ENCODE measurements around the gene SLC6A20.

Gene SLC6A20

DNA sequence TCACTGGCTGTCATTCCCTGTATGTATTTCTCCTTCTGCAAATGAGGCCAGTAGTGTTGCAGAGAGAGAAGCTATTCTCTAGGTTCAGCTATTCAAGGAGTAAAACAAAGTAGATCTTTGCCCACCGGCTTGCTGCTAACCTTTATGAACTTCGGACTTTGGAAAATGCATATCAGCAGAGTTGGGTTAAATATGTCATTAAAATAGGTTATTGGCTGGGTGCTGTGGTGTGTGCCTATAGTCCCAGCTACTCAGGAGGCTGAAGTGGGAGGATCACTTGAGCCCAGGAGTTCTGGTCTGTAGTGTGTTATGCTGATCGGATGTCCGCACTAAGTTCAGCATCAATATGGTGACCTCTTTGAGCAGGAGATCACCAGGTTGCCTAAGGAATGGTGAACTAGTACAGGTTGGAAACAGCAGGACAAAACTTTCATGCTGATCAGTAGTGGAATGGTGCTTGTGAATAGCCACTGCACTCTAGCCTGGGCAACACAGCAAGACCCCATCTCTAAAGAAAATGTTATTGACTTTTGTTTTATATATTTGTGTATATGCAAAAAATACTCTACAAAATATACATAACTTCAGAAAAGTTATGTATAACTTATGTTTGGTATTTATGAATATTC lies 53.8 kb downstream of the SLC6A20 start:
- TF ChIP-seq, protein P1, sequence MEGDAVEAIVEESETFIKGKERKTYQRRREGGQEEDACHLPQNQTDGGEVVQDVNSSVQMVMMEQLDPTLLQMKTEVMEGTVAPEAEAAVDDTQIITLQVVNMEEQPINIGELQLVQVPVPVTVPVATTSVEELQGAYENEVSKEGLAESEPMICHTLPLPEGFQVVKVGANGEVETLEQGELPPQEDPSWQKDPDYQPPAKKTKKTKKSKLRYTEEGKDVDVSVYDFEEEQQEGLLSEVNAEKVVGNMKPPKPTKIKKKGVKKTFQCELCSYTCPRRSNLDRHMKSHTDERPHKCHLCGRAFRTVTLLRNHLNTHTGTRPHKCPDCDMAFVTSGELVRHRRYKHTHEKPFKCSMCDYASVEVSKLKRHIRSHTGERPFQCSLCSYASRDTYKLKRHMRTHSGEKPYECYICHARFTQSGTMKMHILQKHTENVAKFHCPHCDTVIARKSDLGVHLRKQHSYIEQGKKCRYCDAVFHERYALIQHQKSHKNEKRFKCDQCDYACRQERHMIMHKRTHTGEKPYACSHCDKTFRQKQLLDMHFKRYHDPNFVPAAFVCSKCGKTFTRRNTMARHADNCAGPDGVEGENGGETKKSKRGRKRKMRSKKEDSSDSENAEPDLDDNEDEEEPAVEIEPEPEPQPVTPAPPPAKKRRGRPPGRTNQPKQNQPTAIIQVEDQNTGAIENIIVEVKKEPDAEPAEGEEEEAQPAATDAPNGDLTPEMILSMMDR (IDR thresholded peaks at IDR 0.05; ENCODE audit: control extremely low read depth, extremely low read depth, low read depth, missing control alignments) = no peak
- ChIA-PET POLR2A (no interaction called here), CTCF (interaction anchor here (0.6 to 3.2 kb wide), 6 partner anchors 8 to 196 kb away, joined by 3 to 19 read pairs (median 5); no protein-coding TSS in a partner anchor)
- DNase-seq (ENCODE audit: extremely low spot score) = no peak

DNA sequence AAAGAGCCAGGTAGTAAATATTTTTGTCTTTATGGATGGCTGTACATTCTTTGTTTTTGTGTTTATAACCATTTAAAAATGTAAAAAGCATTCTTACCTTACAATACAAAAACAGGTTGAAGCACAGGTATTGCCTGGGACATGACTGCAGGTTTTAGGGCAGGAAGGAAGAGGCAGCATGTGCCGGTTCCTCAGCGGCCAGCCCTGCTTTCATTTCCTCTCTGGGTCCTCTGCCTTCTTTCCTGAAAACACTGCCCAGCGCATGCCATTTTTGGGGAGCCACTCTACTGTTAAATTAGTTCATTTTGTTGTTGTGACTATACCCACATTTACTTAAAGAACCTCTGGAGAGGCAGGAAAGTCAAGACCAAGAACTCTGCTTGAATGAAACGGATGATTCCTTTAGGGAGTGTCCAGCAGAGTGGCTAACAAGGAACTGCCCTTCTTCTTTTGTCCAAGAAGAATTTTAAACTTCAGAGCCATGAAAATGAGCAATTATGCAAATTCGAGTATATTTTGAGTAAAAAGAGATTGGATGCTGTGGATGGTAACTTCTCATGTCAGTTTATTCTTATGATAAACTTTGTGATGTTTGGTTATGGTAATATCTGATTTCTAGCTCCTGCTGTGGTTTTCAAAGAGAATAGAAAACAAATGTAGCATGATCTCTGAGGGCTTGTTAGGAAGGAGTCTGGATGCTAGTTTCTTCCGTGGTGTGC lies 54.4 kb downstream of the SLC6A20 start:
- ChIA-PET CTCF (interaction anchor here (1.0 to 3.2 kb wide), 3 partner anchors 10 to 48 kb away, joined by 3 to 19 read pairs (median 4); no protein-coding TSS in a partner anchor), POLR2A (no interaction called here)
- TF ChIP-seq, protein P1 (IDR thresholded peaks at IDR 0.05; ENCODE audit: control extremely low read depth, extremely low read depth, low read depth, missing control alignments) = no peak
- DNase-seq (ENCODE audit: extremely low spot score) = no peak

DNA sequence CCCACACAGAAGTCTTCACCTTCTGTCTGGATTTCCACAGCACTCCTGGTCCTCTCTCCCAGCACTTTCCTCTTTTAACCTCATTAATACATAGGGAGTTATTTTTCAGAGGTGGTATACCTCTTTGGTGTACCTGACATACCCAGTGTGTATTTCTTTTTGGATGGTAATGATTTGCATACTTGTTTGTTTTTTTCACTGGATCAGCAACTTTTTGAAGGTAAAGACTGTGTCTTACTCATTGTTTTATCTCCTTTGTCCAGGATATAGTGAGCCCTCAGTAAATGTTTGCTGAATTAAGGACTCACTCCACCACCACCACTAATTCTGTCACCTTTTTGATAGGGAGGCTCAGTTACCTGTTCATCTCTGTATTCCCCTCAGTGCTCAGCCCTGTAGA lies 55.1 kb downstream of the SLC6A20 start:
- TF ChIP-seq, protein P1 (IDR thresholded peaks at IDR 0.05; ENCODE audit: control extremely low read depth, extremely low read depth, low read depth, missing control alignments) = no peak
- ChIA-PET CTCF (no interaction called here), POLR2A (no interaction called here)
- no peak for DNase-seq (ENCODE audit: extremely low spot score)

DNA sequence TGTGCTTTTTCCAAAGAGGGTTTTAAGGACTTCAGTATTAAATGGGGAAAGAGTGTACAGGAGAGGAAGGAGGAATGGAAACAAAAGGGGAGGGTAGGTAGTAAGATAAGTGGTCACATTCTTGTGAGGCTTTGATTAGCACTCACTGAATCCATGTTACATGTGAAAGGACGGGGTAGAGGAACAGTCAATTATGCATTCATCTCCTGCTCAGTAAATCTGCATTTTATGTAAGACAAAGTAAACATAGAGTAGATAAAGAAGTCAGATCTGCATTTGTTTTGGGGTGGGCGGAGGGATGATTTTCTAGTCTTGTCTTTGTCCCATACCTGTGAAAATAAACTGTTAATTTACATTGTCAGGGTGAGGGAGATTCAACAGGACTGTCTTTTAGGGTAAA lies 56.3 kb downstream of the SLC6A20 start:
- TF ChIP-seq, protein P1 (IDR thresholded peaks at IDR 0.05; ENCODE audit: control extremely low read depth, extremely low read depth, low read depth, missing control alignments) = no peak
- CTCF ChIA-PET = no interaction called here

DNA sequence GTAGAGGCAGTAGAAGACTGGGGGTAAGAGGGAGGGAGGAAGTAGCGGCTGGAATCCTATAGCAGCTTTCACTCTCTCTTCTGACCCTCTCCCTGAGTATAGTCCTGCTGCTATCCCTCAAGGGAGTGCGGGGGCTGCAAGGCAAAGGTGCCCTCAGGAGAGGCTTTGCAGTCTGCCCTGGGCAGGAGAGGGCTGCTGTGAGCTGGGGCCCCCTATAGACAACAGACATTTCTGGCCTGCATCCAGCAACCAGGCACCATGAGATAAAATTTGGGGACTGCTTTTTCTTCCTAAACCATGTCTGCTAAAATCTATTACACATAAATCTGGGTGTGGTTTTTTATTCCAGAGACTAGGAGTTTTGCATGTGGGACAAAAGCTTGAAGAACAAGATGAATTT lies 59.1 kb downstream of the SLC6A20 start:
- CTCF ChIA-PET = no interaction called here
- TF ChIP-seq, protein P1 (IDR thresholded peaks at IDR 0.05; ENCODE audit: control extremely low read depth, extremely low read depth, low read depth, missing control alignments) = no peak
- no peak for DNase-seq (ENCODE audit: extremely low spot score)
- POLR2A ChIA-PET = no interaction called here

More for the DNA sequence above, 56.3 kb downstream of the SLC6A20 start:
- DNase-seq (ENCODE audit: extremely low spot score) = no peak
- POLR2A ChIA-PET = no interaction called here

DNA sequence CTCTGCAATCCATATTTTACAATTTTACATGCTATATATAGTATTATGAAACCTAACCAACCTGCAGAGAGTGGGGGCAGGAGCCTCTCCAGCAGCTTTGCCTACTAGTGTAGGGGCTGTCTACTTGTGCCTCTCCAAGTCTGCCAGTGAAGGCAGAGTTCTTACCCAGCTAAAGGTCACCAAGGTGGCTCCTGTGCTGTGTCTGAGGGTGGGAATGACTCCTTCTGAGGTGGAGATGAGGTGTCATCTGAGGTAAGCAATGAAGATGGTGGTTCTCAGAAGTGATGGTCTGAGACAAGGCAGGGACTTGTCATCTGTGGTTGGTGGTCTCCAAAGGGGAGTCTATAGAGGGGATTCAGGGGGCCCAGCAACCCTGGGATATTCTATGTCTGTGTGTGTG lies 59.6 kb downstream of the SLC6A20 start:
- POLR2A ChIA-PET = no interaction called here
- CTCF ChIA-PET = no interaction called here
- DNase-seq (ENCODE audit: extremely low spot score) = no peak
- TF ChIP-seq, protein P1 (IDR thresholded peaks at IDR 0.05; ENCODE audit: control extremely low read depth, extremely low read depth, low read depth, missing control alignments) = no peak
